Activated T-cell treated with anti-CD3 and anti-CD28 coated beads, Interleukin-2, amount 50 U/mL, for 72 hours (primary cell): Measurements from ENCODE around the gene ADAMTS4. TPM values are rescaled to one million over a fixed set of nuclear protein-coding genes. Genes with fewer than 3 reads are reported as not detected.

ENCODE experiments used
- ATAC-seq, 2 donors: fragments of 150-1000 bp; cut with Tn5 transposase; replicated peaks in 1 of 2; 2 replicates each; pipeline ENCODE4 v1.10.0; 2021; ENCODE audit warnings: moderate library complexity in 2 of 2, mild to moderate bottlenecking in 1 of 2
- DNase-seq, 2 donors: peaks; one replicate each; pipeline ENCODE4 v3.0.0; 2021 to 2022; ENCODE audit warnings: mixed read lengths in 1 of 2
- H3K27ac Mint-ChIP-seq: one replicate; pipeline ENCODE4 v1.8.0; 2022; ENCODE audit warnings: mild to moderate bottlenecking, moderate library complexity, mixed read lengths
- H3K27me3 Mint-ChIP-seq: one replicate; pipeline ENCODE4 v1.8.0; 2022; ENCODE audit warnings: low read depth, mixed read lengths
- H3K36me3 Mint-ChIP-seq, 2 donors: one replicate each; pipeline ENCODE4 v1.8.0; 2022; ENCODE audit warnings: mixed read lengths in 2 of 2, mild to moderate bottlenecking in 1 of 2; ENCODE audit not compliant: insufficient read depth in 2 of 2
- H3K4me1 Mint-ChIP-seq: one replicate; pipeline ENCODE4 v1.8.0; 2022; ENCODE audit warnings: low read depth, mixed read lengths
- H3K4me3 Mint-ChIP-seq, 2 donors: one replicate each; pipeline ENCODE4 v1.8.0; 2022; ENCODE audit warnings: mild to moderate bottlenecking in 2 of 2, mixed read lengths in 2 of 2, moderate library complexity in 2 of 2
- H3K9me3 Mint-ChIP-seq, 2 donors: one replicate each; pipeline ENCODE4 v1.8.0; 2022; ENCODE audit warnings: mixed read lengths in 2 of 2
- total RNA-seq, 2 donors: library from RNA; stranded (reverse); gene quantifications; one replicate each; pipeline ENCODE4 v1.2.3, GENCODE V29; 2022

Gene ADAMTS4
- total RNA-seq, 2 donors from 2014 or later, result 4.0 to 7.7 TPM

GRCh38 chr1:161158316-161159010 is 40.4 kb downstream of the ADAMTS4 start:
- no peak for ATAC-seq

GRCh38 chr1:161157867-161158266 is 41.0 kb downstream of the ADAMTS4 start:
- ATAC-seq (no peak), DNase-seq (no peak)
- H3K36me3 Mint-ChIP-seq, result peaks cover 6 to 8% of the 10 kb centered on the region in 2 donors

More at GRCh38 chr1:161158316-161159010, 40.4 kb downstream of the ADAMTS4 start:
- Mint-ChIP-seq H3K27ac (no peak overlapping the region), H3K4me1 (peaks cover 69% of the 10 kb centered on the region), H3K4me3 (peak overlapping the region; percentile 79 to 82), H3K9me3 (no peaks in the 10 kb centered on the region), H3K36me3 (peaks cover 6 to 11% of the 10 kb centered on the region in 2 donors), H3K27me3 (no peaks in the 10 kb centered on the region)
- DNase-seq, result no peak

GRCh38 chr1:161153682-161154337 is 45.0 kb downstream of the ADAMTS4 start, which contains the start of gene UFC1:
UFC1 (plus strand) TSS chr1:161153978; CDS start chr1:161153998, 20 bp downstream.
- DNase-seq, result peak; percentile 82 to 89
- Mint-ChIP-seq H3K27me3 (no peaks in the 10 kb centered on the region), H3K4me1 (peaks cover 34% of the 10 kb centered on the region), H3K36me3 (peaks cover 5 to 6% of the 10 kb centered on the region in 2 donors), H3K4me3 (peak within 1 kb of the TSS; percentile 89 to 94), H3K9me3 (no peaks in the 10 kb centered on the region), H3K27ac (peak within 1 kb of the TSS; percentile 99)
- peak; percentile 94 to 96 for ATAC-seq

More at GRCh38 chr1:161157867-161158266, 41.0 kb downstream of the ADAMTS4 start:
- Mint-ChIP-seq H3K4me1 (peaks cover 68% of the 10 kb centered on the region), H3K9me3 (no peaks in the 10 kb centered on the region), H3K4me3 (peak overlapping the region in 1 of 2 donors; percentile 59), H3K27ac (peak overlapping the region; percentile 20), H3K27me3 (no peaks in the 10 kb centered on the region)

GRCh38 chr1:161153176-161153575 is 45.7 kb downstream of the ADAMTS4 start:
- H3K27ac Mint-ChIP-seq, result peak overlapping the region; percentile 94
- H3K4me3 Mint-ChIP-seq, result peak overlapping the region; percentile 89 to 94
- ATAC-seq (peak in 1 of 2 donors; percentile 1), DNase-seq (no peak)
- no peaks in the 10 kb centered on the region for H3K27me3 Mint-ChIP-seq
- H3K36me3 Mint-ChIP-seq, result peaks cover 5 to 6% of the 10 kb centered on the region in 2 donors
- H3K9me3 Mint-ChIP-seq, result no peaks in the 10 kb centered on the region
- peaks cover 28% of the 10 kb centered on the region for H3K4me1 Mint-ChIP-seq

- no peaks in the 10 kb centered on the region for H3K9me3 Mint-ChIP-seq
- no peaks in the 10 kb centered on the region for H3K27me3 Mint-ChIP-seq
- DNase-seq (no peak), ATAC-seq (no peak)
- no peaks in the 10 kb centered on the region for H3K4me1 Mint-ChIP-seq
- H3K36me3 Mint-ChIP-seq, result no peaks in the 10 kb centered on the region
- no peak overlapping the region for H3K27ac Mint-ChIP-seq
- H3K4me3 Mint-ChIP-seq, result no peak overlapping the region
These were observed 53.0 kb downstream of the ADAMTS4 start for GRCh38 chr1:161145832-161146231.

GRCh38 chr1:161140755-161141400 is 58.0 kb downstream of the ADAMTS4 start:
- H3K4me1 Mint-ChIP-seq, result no peaks in the 10 kb centered on the region
- ATAC-seq (no peak), DNase-seq (no peak)
- no peaks in the 10 kb centered on the region for H3K36me3 Mint-ChIP-seq
- H3K9me3 Mint-ChIP-seq, result no peaks in the 10 kb centered on the region
- H3K27me3 Mint-ChIP-seq, result no peaks in the 10 kb centered on the region
- no peak overlapping the region for H3K4me3 Mint-ChIP-seq
- no peak overlapping the region for H3K27ac Mint-ChIP-seq

GRCh38 chr1:161139766-161140165 is 59.1 kb downstream of the ADAMTS4 start:
- peak in 1 of 2 donors; percentile 52 for DNase-seq
- H3K4me1 Mint-ChIP-seq, result no peaks in the 10 kb centered on the region
- peaks cover 0 to 1% of the 10 kb centered on the region in 2 donors for H3K36me3 Mint-ChIP-seq

DNA sequence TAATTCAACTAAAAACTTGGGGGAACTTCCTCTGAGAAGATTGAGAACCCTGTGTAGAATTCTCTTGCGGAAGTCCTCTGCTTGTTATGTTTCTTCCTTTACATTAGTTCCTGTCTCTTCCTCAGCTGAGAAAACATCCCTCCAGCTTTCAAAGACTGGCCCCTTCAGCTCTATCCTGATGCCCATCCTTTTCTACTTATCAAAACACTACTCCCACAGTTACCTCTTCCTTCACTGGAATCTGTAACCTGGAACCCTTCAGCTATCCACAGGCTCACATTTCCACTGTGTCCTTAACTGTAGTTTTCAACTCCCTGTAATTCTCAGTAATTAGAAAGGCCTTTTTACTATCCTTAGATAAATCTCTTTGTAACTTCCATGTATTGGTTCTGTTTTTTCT is 60.4 kb downstream of the ADAMTS4 start:
- Mint-ChIP-seq H3K27ac (peak overlapping the region; percentile 7), H3K36me3 (peaks cover 0 to 1% of the 10 kb centered on the region in 2 donors)

More at GRCh38 chr1:161139766-161140165, 59.1 kb downstream of the ADAMTS4 start:
- Mint-ChIP-seq H3K27me3 (no peaks in the 10 kb centered on the region), H3K27ac (no peak overlapping the region), H3K4me3 (no peak overlapping the region), H3K9me3 (no peaks in the 10 kb centered on the region)
- no peak for ATAC-seq

DNA sequence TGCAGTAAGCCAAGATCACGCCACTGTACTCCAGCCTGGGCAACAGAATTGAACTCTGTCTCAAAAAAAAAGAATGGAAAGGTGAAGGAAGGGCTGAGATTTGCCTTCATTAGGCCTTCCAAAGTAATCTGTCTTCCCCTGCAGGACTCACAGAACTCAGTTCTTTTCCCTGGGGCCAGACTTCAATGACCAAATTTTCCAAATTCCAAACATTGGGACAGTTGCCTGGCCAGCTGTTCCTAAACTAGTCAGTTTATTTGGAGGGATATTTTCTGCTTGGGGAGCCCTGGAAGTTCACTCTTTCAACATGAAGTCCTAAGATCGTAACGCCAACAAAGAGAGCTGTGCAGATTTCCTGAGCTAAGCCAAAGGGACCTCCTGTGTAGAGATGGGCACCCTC is 61.0 kb downstream of the ADAMTS4 start:
- DNase-seq, result no peak
- no peaks in the 10 kb centered on the region for H3K4me1 Mint-ChIP-seq
- no peak overlapping the region for H3K4me3 Mint-ChIP-seq

More for the DNA sequence above, 60.4 kb downstream of the ADAMTS4 start:
- no peak for ATAC-seq
- Mint-ChIP-seq H3K4me3 (no peak overlapping the region), H3K9me3 (no peaks in the 10 kb centered on the region), H3K27me3 (no peaks in the 10 kb centered on the region), H3K4me1 (no peaks in the 10 kb centered on the region)
- DNase-seq, result no peak

More for the DNA sequence above, 61.0 kb downstream of the ADAMTS4 start:
- H3K27me3 Mint-ChIP-seq, result no peaks in the 10 kb centered on the region
- H3K9me3 Mint-ChIP-seq, result no peaks in the 10 kb centered on the region
- no peak for ATAC-seq
- no peak overlapping the region for H3K27ac Mint-ChIP-seq
- peaks cover 0 to 1% of the 10 kb centered on the region in 2 donors for H3K36me3 Mint-ChIP-seq

Other genes starting within 250 kb of the ADAMTS4 start
- not detected for gene ITLN2, start 244.2 kb downstream of the ADAMTS4 start, total RNA-seq
- 10 to 100 TPM; 38.2 to 38.8 TPM for gene F11R, start 177.9 kb downstream of the ADAMTS4 start, total RNA-seq
- 10 to 100 TPM; 46.3 to 78.0 TPM for gene TSTD1, start 160.1 kb downstream of the ADAMTS4 start, total RNA-seq
- 10 to 100 TPM; 52.3 to 57.5 TPM for gene USF1, start 153.1 kb downstream of the ADAMTS4 start, total RNA-seq
- gene ARHGAP30, start 129.2 kb downstream of the ADAMTS4 start, total RNA-seq, result 100 to 1,000 TPM; 192 to 198 TPM
- gene NECTIN4, start 109.5 kb downstream of the ADAMTS4 start, total RNA-seq, result under 1 TPM in 1 of 2 donors, not detected in 1; 0.31 TPM
- gene KLHDC9, start 100.7 kb downstream of the ADAMTS4 start, total RNA-seq, result 1 to 10 TPM; 5.7 to 7.1 TPM
- 100 to 1,000 TPM; 117 to 122 TPM for gene PFDN2, start 81.0 kb downstream of the ADAMTS4 start, total RNA-seq
- gene NIT1, start 80.9 kb downstream of the ADAMTS4 start, total RNA-seq, result 10 to 100 TPM; 82.0 to 87.2 TPM
- 10 to 100 TPM; 49.8 to 51.3 TPM for gene DEDD, start 66.4 kb downstream of the ADAMTS4 start, total RNA-seq
- gene UFC1, start 45.1 kb downstream of the ADAMTS4 start, total RNA-seq, result 10 to 100 TPM; 91.4 to 97.9 TPM
- 10 to 100 TPM; 36.0 to 46.4 TPM for gene USP21, start 39.6 kb downstream of the ADAMTS4 start, total RNA-seq
- 10 to 100 TPM; 35.3 to 45.9 TPM for gene PPOX, start 32.6 kb downstream of the ADAMTS4 start, total RNA-seq
- gene B4GALT3, start 21.5 kb downstream of the ADAMTS4 start, total RNA-seq, result 10 to 100 TPM; 55.9 to 56.5 TPM
- 100 to 1,000 TPM; 108 to 114 TPM for gene NDUFS2, start 3.3 kb upstream of the ADAMTS4 start, total RNA-seq
- 1 to 10 TPM; 1.8 to 3.7 TPM for gene FCER1G, start 16.2 kb upstream of the ADAMTS4 start, total RNA-seq
- gene APOA2, start 24.6 kb upstream of the ADAMTS4 start, total RNA-seq, result not detected
- gene TOMM40L, start 27.0 kb upstream of the ADAMTS4 start, total RNA-seq, result 10 to 100 TPM; 10.3 to 14.6 TPM
- not detected for gene NR1I3, start 39.1 kb upstream of the ADAMTS4 start, total RNA-seq
- 1 to 10 TPM in 1 of 2 donors, under 1 TPM in 1; 0.55 to 1.2 TPM for gene PCP4L1, start 59.7 kb upstream of the ADAMTS4 start, total RNA-seq
- gene MPZ, start 110.9 kb upstream of the ADAMTS4 start, total RNA-seq, result 1 to 10 TPM; 5.5 to 8.5 TPM
- gene SDHC, start 115.3 kb upstream of the ADAMTS4 start, total RNA-seq, result 100 to 1,000 TPM; 140 to 141 TPM
- under 1 TPM in 1 of 2 donors, not detected in 1; 0.76 TPM for gene CFAP126, start 168.8 kb upstream of the ADAMTS4 start, total RNA-seq